GM20000 (cell line): ENCODE data around the gene ARHGEF3.
"Not testable (repeated sequence)": the region's sequence is repeated elsewhere in the genome, so short reads cannot be mapped to it uniquely, and the experiment has no call there.

Source experiments
- DNase-seq: peaks from one replicate; pipeline ENCODE4 v3.0.0; 2012; ENCODE audit warnings: low spot score
- CTCF ChIP-seq: IDR thresholded peaks from 2 replicates; pipeline ENCODE4 v1.5.1; 2012; ENCODE audit warnings: mild to moderate bottlenecking, control low read depth; ENCODE audit errors: extremely low read depth, missing control alignments

Gene ARHGEF3

DNA sequence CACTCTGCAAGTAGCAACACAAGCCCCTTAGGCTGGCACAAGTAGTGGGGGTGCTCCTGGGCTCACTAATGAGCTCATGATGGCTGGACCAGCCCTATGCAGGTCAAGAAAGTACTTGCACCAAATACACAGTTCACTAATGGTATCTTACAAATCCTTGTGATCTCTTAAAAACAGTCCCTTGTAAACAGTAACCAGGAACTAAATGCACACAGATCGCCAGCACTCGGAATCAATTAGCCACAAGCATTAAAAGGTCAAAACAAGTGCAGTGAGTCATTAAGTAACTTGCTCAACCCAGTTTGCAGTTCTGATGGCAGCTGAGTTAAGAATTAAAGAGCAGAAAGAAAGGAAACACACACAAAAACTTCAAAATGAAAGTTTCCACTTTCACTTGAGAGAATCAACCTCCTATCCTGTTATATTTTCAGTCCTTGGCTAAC is 43.2 kb downstream of the ARHGEF3 start:
- no peak for TF ChIP-seq CTCF
- DNase-seq: peak; percentile 63

DNA sequence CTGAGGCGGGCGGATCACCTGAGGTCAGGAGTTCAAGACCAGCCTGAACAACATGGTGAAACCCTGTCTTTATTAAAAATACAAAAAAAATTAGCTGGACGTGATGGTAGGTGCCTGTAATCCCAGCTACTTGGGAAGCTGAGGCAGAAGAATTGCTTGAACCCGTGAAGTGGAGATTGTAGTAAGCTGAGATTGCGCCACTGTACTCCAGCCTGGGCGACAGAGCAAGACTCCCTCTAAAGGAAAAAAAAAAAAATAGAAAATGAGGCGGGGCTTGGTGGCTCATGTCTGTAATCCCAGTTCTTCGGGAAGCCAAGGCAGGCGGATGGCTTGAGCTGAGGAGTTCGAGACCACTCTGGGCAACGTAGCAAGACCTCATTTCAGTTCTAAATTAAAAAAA is 43.7 kb downstream of the ARHGEF3 start:
- DNase-seq: not testable (repeated sequence)

- peak; percentile 41 for DNase-seq
- no peak for TF ChIP-seq CTCF
Observed at GRCh38 chr3:56754741-56755417, 46.9 kb downstream of the ARHGEF3 start.

DNA sequence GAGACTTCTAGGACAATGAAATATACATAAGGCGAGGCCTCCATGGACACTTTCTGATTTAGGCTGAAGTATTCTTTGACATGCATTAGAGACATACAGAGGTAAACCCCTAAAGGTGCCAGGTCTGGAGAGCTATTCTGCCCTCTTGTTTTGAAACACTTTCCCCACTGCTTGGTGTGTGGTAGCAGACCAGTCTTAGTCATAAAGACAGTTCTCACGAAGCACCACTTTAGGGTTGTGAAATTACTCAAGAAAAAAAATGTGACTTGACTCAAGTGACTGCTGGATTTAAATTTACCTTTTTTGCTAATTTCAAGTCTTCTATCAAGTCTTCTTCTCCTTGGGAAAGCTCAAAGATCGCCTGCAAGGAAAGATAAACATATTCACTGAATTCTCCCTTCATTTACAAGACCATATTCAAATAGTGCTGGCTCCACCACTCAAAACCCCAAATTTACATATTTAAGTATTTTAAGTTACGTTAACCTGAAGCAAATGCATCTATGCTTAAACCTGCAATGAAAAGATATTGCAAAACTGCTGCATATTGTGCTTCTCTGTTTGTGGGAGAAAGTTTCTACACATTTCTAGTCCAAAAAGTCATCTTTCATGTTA is 48.4 kb downstream of the ARHGEF3 start:
- peak; percentile 53 for DNase-seq
- TF ChIP-seq CTCF: no peak

DNA sequence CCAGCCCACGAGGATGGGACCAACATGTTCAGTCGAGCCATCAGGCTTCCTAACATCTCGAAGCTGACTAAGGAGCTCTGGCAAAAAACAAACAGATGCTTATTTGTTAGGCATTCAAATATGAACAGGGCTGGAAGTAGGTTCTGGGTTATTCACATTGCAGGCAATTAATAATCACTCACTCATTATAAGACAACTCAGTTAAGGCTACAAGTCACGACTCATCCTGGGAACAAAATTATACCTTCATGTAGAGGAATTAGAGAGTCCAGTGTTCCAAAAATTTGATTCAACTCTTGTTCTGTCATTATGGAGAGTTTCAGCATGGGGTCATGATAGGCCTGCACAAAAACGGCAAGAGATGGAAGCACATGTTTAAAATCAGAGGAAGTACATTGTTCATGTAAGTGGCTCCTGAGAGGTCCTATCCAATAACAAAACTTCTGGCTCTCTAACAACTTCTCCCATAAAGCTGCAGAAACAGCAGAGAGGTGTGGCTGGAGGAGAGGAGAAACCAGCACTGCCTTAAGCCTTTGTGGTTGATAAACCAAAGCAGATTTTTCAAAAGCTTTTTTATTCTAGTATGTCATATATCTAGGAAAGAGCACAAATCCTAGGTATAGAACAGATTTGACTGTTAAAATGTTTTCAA is 50.6 kb downstream of the ARHGEF3 start:
- TF ChIP-seq CTCF: no peak

GRCh38 chr3:56748663-56749231 is 53.0 kb downstream of the ARHGEF3 start:
- no peak for DNase-seq
- no peak for TF ChIP-seq CTCF

More for the DNA sequence above, 50.6 kb downstream of the ARHGEF3 start:
- DNase-seq: no peak

DNA sequence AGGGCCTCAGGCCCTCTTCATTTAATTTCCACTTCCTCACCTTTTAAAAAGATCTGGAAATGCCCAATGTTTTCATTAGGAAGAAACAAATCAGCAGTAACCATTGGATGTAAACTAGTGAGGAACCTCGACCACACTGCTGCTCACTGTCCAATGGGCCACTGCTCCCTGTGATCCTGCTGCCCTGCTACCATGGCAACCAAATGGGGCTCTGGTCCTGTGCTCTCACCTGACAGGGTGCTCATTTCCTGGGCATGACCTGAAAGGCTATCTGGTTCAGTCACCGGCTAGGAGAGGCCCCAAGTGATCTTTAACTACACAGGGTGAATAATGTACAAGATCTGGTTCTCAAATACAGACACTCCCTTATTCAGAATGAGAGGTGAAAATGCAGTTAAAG is 54.6 kb downstream of the ARHGEF3 start:
- DNase-seq: no peak
- TF ChIP-seq CTCF: no peak
